Astrocyte (in vitro differentiated cells and primary cell): Measurements from ENCODE around the gene TOR1AIP2. TPM values are rescaled to one million over a fixed set of nuclear protein-coding genes. Genes with fewer than 3 reads are reported as not detected.

Experiments
- DNase-seq: peaks from one replicate; pipeline ENCODE4 v3.0.0-alpha.2; 2010; ENCODE audit warnings: low read depth
- FAIRE-seq: peaks from 2 replicates; lab custom pipeline; 2011; peaks lifted over from hg19 to GRCh38; lab: Jason Lieb, UNC
- H2AFZ ChIP-seq: 2 replicates; pipeline ENCODE4 v1.6.0; 2012; ENCODE audit warnings: low read depth, low read length, inconsistent platforms
- H3K27ac ChIP-seq: 2 replicates; pipeline ENCODE4 v1.5.1; 2011; ENCODE audit warnings: low read depth, low read length, inconsistent platforms
- H3K27me3 ChIP-seq: 2 replicates; pipeline ENCODE4 v1.6.0; 2011; ENCODE audit warnings: low read length, inconsistent platforms; ENCODE audit not compliant: insufficient read depth
- H3K36me3 ChIP-seq: 2 replicates; pipeline ENCODE4 v1.5.1; 2011; ENCODE audit warnings: low read length, inconsistent platforms; ENCODE audit not compliant: insufficient read depth
- H3K4me1 ChIP-seq: 2 replicates; pipeline ENCODE4 v1.5.1; 2011; ENCODE audit warnings: low read length, inconsistent platforms; ENCODE audit not compliant: insufficient read depth
- H3K4me2 ChIP-seq: 2 replicates; pipeline ENCODE4 v1.6.0; 2012; ENCODE audit warnings: low read length, inconsistent platforms
- H3K4me3 ChIP-seq: 2 replicates; pipeline ENCODE4 v1.5.1; 2011; ENCODE audit warnings: low read depth, mild to moderate bottlenecking, low read length, inconsistent platforms; ENCODE audit not compliant: insufficient read depth
- H3K79me2 ChIP-seq: 2 replicates; pipeline ENCODE4 v1.6.0; 2012; ENCODE audit warnings: mild to moderate bottlenecking, low read length, inconsistent platforms; ENCODE audit not compliant: insufficient read depth
- H3K9ac ChIP-seq: 2 replicates; pipeline ENCODE4 v1.6.0; 2012; ENCODE audit warnings: mild to moderate bottlenecking, low read length, inconsistent platforms
- H3K9me3 ChIP-seq: 2 replicates; pipeline ENCODE4 v1.5.1; 2012; ENCODE audit warnings: low read depth, mild to moderate bottlenecking, low read length, inconsistent platforms; ENCODE audit not compliant: insufficient read depth
- H4K20me1 ChIP-seq: 2 replicates; pipeline ENCODE4 v1.6.0; 2012; ENCODE audit warnings: low read length, inconsistent platforms; ENCODE audit not compliant: insufficient read depth
- H3K27ac Mint-ChIP-seq: one replicate; pipeline ENCODE4 v1.8.0; 2021; ENCODE audit warnings: mild to moderate bottlenecking, mixed read lengths; ENCODE audit not compliant: unreplicated experiment
- H3K27me3 Mint-ChIP-seq: one replicate; pipeline ENCODE4 v1.8.0; 2021; ENCODE audit warnings: low read depth, mixed read lengths; ENCODE audit not compliant: unreplicated experiment
- H3K36me3 Mint-ChIP-seq: one replicate; pipeline ENCODE4 v1.8.0; 2021; ENCODE audit warnings: low read depth, mixed read lengths; ENCODE audit not compliant: unreplicated experiment
- H3K4me1 Mint-ChIP-seq: one replicate; pipeline ENCODE4 v1.8.0; 2021; ENCODE audit warnings: low read depth, mixed read lengths; ENCODE audit not compliant: unreplicated experiment
- H3K4me3 Mint-ChIP-seq: one replicate; pipeline ENCODE4 v1.8.0; 2021; ENCODE audit warnings: mild to moderate bottlenecking, moderate library complexity, mixed read lengths; ENCODE audit not compliant: unreplicated experiment
- H3K9me3 Mint-ChIP-seq: one replicate; pipeline ENCODE4 v1.8.0; 2021; ENCODE audit warnings: mild to moderate bottlenecking, mixed read lengths; ENCODE audit not compliant: unreplicated experiment
- EZH2 ChIP-seq: IDR thresholded peaks from 2 replicates; pipeline ENCODE4 v1.6.1; 2012; ENCODE audit warnings: mild to moderate bottlenecking, low read length, inconsistent platforms; ENCODE audit not compliant: insufficient read depth
- total RNA-seq: library from RNA; stranded (reverse); gene quantifications from 2 replicates; pipeline ENCODE4 v1.2.1, GENCODE V29; 2021
- TF ChIP-seq, protein P1 (sequence below): IDR thresholded peaks from 2 replicates; pipeline ENCODE4 v1.5.1; 2011; ENCODE audit warnings: low read depth, mild to moderate bottlenecking, inconsistent platforms, low read length, moderate library complexity; ENCODE audit not compliant: insufficient read depth

TOR1AIP2 gene
- total RNA-seq, 1 donor from 2014 or later: 141 TPM

DNA sequence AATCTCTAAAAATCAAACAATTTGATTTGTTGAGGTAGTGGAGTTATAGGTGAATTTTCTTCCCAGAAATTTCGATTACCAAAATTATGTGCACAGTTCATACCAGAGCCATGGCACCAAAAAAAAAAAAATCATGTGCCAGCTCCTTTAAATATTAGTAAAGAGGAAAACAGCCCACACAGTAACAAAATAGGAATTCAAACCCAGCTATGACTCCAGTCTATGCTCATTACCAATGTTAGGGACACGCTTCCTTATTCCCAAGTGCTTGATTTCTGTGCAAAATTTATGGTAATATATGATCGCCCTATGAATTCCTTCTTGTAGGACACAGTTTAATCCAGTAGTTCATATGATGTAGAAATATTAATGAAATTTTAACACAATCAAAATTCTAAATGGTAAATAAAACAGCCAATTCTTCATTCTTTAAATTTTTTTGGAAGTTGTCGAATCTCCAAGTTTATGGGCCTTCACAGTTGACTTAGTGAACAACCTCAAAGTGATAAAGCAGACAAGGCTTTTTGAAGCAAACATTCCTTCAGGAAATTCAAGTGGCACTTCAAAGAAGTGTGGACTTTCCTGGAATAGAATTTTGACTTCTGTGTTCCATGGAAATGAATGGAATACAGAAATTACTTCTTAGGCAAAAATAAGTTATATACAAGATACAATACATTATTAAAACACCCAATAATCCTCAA is 1.9 kb downstream of the TOR1AIP2 start:
- peak; percentile 21 for DNase-seq
- H2AFZ ChIP-seq: no peak overlapping the region
- peaks cover 11% of the 10 kb centered on the region for H3K4me1 ChIP-seq
- H3K27me3 Mint-ChIP-seq: no peaks in the 10 kb centered on the region
- FAIRE-seq: no peak
- TF ChIP-seq, protein P1, sequence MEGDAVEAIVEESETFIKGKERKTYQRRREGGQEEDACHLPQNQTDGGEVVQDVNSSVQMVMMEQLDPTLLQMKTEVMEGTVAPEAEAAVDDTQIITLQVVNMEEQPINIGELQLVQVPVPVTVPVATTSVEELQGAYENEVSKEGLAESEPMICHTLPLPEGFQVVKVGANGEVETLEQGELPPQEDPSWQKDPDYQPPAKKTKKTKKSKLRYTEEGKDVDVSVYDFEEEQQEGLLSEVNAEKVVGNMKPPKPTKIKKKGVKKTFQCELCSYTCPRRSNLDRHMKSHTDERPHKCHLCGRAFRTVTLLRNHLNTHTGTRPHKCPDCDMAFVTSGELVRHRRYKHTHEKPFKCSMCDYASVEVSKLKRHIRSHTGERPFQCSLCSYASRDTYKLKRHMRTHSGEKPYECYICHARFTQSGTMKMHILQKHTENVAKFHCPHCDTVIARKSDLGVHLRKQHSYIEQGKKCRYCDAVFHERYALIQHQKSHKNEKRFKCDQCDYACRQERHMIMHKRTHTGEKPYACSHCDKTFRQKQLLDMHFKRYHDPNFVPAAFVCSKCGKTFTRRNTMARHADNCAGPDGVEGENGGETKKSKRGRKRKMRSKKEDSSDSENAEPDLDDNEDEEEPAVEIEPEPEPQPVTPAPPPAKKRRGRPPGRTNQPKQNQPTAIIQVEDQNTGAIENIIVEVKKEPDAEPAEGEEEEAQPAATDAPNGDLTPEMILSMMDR: no peak
- TF ChIP-seq EZH2: no peak
- no peak overlapping the region for H3K9ac ChIP-seq
- H3K27ac ChIP-seq: no peak overlapping the region
- no peaks in the 10 kb centered on the region for H3K9me3 ChIP-seq
- H3K4me3 Mint-ChIP-seq: peak overlapping the region; percentile 97
- H3K27me3 ChIP-seq: no peaks in the 10 kb centered on the region
- no peak overlapping the region for H3K27ac Mint-ChIP-seq
- no peaks in the 10 kb centered on the region for H3K9me3 Mint-ChIP-seq
- H4K20me1 ChIP-seq: peaks cover 64% of the 10 kb centered on the region
- H3K36me3 Mint-ChIP-seq: peaks cover 12% of the 10 kb centered on the region
- peak overlapping the region; percentile 87 for H3K4me2 ChIP-seq
- H3K36me3 ChIP-seq: peaks cover 9% of the 10 kb centered on the region
- H3K4me3 ChIP-seq: peak overlapping the region; percentile 80
- peaks cover 22% of the 10 kb centered on the region for H3K4me1 Mint-ChIP-seq
- H3K79me2 ChIP-seq: peaks cover 75% of the 10 kb centered on the region

DNA sequence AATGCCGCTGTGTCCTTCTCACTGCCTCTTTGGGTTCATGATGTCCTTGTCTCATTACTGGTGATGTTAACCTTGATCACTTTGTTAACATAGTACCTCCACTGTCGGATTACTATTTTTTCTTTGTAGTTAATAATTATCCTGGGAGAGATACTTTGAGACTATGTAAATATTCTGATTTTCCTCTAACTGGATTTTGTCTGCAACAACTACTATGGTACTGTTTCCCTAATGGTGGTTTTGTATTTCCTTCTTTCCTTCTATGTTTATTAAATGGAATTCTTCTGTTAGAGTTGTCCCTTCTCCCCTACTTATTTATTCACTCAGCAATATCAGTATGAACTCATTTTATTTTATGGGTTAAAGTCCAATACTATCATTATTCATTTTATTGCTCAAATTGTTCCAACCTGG is 4.2 kb downstream of the TOR1AIP2 start:
- Histone ChIP-seq H3K4me1 (peaks cover 11% of the 10 kb centered on the region), H3K9me3 (no peaks in the 10 kb centered on the region), H2AFZ (no peak overlapping the region), H3K4me3 (no peak overlapping the region), H3K4me2 (no peak overlapping the region), H3K9ac (no peak overlapping the region), H3K36me3 (peaks cover 13% of the 10 kb centered on the region), H3K79me2 (peaks cover 90% of the 10 kb centered on the region), H4K20me1 (peaks cover 84% of the 10 kb centered on the region), H3K27ac (no peak overlapping the region), H3K27me3 (no peaks in the 10 kb centered on the region)
- Mint-ChIP-seq H3K4me3 (peak overlapping the region; percentile 62), H3K4me1 (peaks cover 22% of the 10 kb centered on the region), H3K27me3 (no peaks in the 10 kb centered on the region), H3K27ac (no peak overlapping the region), H3K36me3 (peaks cover 14% of the 10 kb centered on the region), H3K9me3 (no peaks in the 10 kb centered on the region)
- DNase-seq (no peak), FAIRE-seq (no peak)
- TF ChIP-seq EZH2: no peak
- TF ChIP-seq, protein P1: no peak

DNA sequence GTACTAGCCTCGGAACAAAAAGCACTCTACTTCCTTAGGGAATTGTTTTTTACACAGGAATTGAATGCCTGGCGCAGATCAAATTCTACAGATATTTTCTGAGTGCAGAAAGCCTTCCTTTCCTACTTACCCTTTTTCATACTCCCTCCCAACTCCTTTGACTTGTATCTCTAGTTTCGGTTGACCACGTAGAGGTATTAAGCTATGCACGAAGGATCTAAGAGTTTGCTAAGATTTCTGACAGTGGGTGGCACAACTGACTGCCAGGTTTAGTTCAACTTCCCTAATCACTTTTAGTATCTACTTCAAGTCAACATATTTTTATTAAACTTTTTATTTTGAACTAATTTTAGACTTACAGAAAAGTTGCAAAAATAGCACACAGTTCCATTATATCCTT is 5.0 kb downstream of the TOR1AIP2 start:
- Histone ChIP-seq H3K79me2 (peaks cover 94% of the 10 kb centered on the region), H3K36me3 (peaks cover 13% of the 10 kb centered on the region), H3K4me2 (no peak overlapping the region), H3K27me3 (no peaks in the 10 kb centered on the region), H3K4me3 (no peak overlapping the region), H3K27ac (no peak overlapping the region), H4K20me1 (peaks cover 93% of the 10 kb centered on the region), H3K9me3 (no peaks in the 10 kb centered on the region), H3K4me1 (peaks cover 11% of the 10 kb centered on the region), H3K9ac (no peak overlapping the region), H2AFZ (no peak overlapping the region)
- H3K4me1 Mint-ChIP-seq: peaks cover 25% of the 10 kb centered on the region
- H3K27ac Mint-ChIP-seq: no peak overlapping the region
- FAIRE-seq: no peak
- DNase-seq: no peak
- TF ChIP-seq EZH2: no peak
- no peaks in the 10 kb centered on the region for H3K27me3 Mint-ChIP-seq
- peaks cover 19% of the 10 kb centered on the region for H3K36me3 Mint-ChIP-seq
- no peak overlapping the region for H3K4me3 Mint-ChIP-seq
- no peaks in the 10 kb centered on the region for H3K9me3 Mint-ChIP-seq
